Liver (tissue), 4 donors: ENCODE data around the gene TMPRSS13. TPM values are rescaled to one million over a fixed set of nuclear protein-coding genes. Genes with fewer than 3 reads are reported as not detected.

Source experiments
- polyA plus RNA-seq, 2 donors: library from polyadenylated mRNA; stranded (reverse) in 1 of 2; unstranded in 1 of 2; fragments of 200-250 nt in 1 of 2; fragments of >200 nt in 1 of 2; fragmentation: Nextera tagmentation in 1 of 2; extraction: Ambion mirVana in 1 of 2; gene quantifications; one replicate each; pipeline versions ENCODE4 v1.2.1 to v1.2.3, GENCODE V29; 2013 to 2015
- total RNA-seq, 2 donors: library from RNA; depleted of rRNA; stranded (reverse); fragments of >200 nt; gene quantifications; one replicate each; pipeline ENCODE4 v1.2.3, GENCODE V29; 2014
- donor health status: healthy.
- donor health status: healthy.
- donor health status: healthy.

The TMPRSS13 gene
- total and polyA plus RNA-seq, 4 donors = 0.11 to 0.93 (median 0.24) TPM

Other genes starting within 250 kb of the TMPRSS13 start
- gene DSCAML1, start 132.2 kb downstream of the TMPRSS13 start, total RNA-seq = under 1 TPM; 0.23 to 0.42 TPM
- under 1 TPM; 0.07 to 0.17 TPM for gene DSCAML1, start 132.2 kb downstream of the TMPRSS13 start, polyA plus RNA-seq
- 10 to 100 TPM; 22.9 to 60.6 TPM for gene FXYD2, start 104.7 kb downstream of the TMPRSS13 start, total RNA-seq
- gene FXYD2, start 104.7 kb downstream of the TMPRSS13 start, polyA plus RNA-seq = 100 to 1,000 TPM in 1 of 2 donors, 10 to 100 TPM in 1; 20.2 to 105 TPM
- 1 to 10 TPM; 4.7 to 6.5 TPM for gene FXYD6, start 52.7 kb downstream of the TMPRSS13 start, total RNA-seq
- 10 to 100 TPM; 18.1 to 22.5 TPM for gene FXYD6, start 52.7 kb downstream of the TMPRSS13 start, polyA plus RNA-seq
- gene IL10RA, start 57.0 kb upstream of the TMPRSS13 start, total RNA-seq = 10 to 100 TPM; 11.5 to 11.6 TPM
- 1 to 10 TPM; 2.3 to 6.8 TPM for gene IL10RA, start 57.0 kb upstream of the TMPRSS13 start, polyA plus RNA-seq
- gene TMPRSS4, start 147.7 kb upstream of the TMPRSS13 start, total RNA-seq = under 1 TPM; 0.08 to 0.33 TPM
- under 1 TPM in 1 of 2 donors, not detected in 1; 0.24 TPM for gene TMPRSS4, start 147.7 kb upstream of the TMPRSS13 start, polyA plus RNA-seq
- not detected for gene SMIM35, start 157.6 kb upstream of the TMPRSS13 start, total RNA-seq
- gene SMIM35, start 157.6 kb upstream of the TMPRSS13 start, polyA plus RNA-seq = under 1 TPM in 1 of 2 donors, not detected in 1; 0.07 TPM
- gene SCN4B, start 223.4 kb upstream of the TMPRSS13 start, total RNA-seq = under 1 TPM; 0.05 to 0.67 TPM
- gene SCN4B, start 223.4 kb upstream of the TMPRSS13 start, polyA plus RNA-seq = under 1 TPM in 1 of 2 donors, not detected in 1; 0.42 TPM
- under 1 TPM in 1 of 2 donors, not detected in 1; 0.05 TPM for gene SCN2B, start 247.2 kb upstream of the TMPRSS13 start, total RNA-seq
- under 1 TPM in 1 of 2 donors, not detected in 1; 0.01 TPM for gene SCN2B, start 247.2 kb upstream of the TMPRSS13 start, polyA plus RNA-seq